GM10266 (cell line): ENCODE data around the gene PCNX3.

Experiments
- DNase-seq: peaks from one replicate; pipeline ENCODE4 v3.0.0; 2012; ENCODE audit errors: extremely low spot score
- CTCF ChIP-seq: IDR thresholded peaks from 2 replicates; pipeline ENCODE4 v1.5.1; 2012; ENCODE audit warnings: mild to moderate bottlenecking, low read depth; ENCODE audit not compliant: control insufficient read depth, insufficient read depth; ENCODE audit errors: missing control alignments

Gene PCNX3

GRCh38 chr11:65623177-65623576, 7.6 kb downstream of the PCNX3 start:
- no peak for TF ChIP-seq CTCF
- no peak for DNase-seq

- DNase-seq: no peak
- no peak for TF ChIP-seq CTCF
These were observed 8.5 kb downstream of the PCNX3 start for GRCh38 chr11:65623852-65624616.

GRCh38 chr11:65624931-65625627, 9.5 kb downstream of the PCNX3 start:
- no peak for TF ChIP-seq CTCF
- no peak for DNase-seq

GRCh38 chr11:65625628-65626342, 10.2 kb downstream of the PCNX3 start:
- TF ChIP-seq CTCF: peak; percentile 79
- peak; percentile 79 for DNase-seq

GRCh38 chr11:65627202-65627601, 11.6 kb downstream of the PCNX3 start:
- TF ChIP-seq CTCF: no peak
- no peak for DNase-seq

- DNase-seq: no peak
- no peak for TF ChIP-seq CTCF
These were observed 14.0 kb downstream of the PCNX3 start for GRCh38 chr11:65629579-65629978.
